PC-3 (cell line): ENCODE results near the gene SV2C.

Source experiments
- EZH2 ChIP-seq: fragments of 300-600 bp; sonication (generic); IDR thresholded peaks from one replicate; pipeline ENCODE4 v1.6.1; 2017; ENCODE audit warnings: antibody characterized with exemption, mild to moderate bottlenecking, low read length; ENCODE audit not compliant: unreplicated experiment
- TF ChIP-seq, protein P1 (sequence below): fragments of 300-600 bp; sonication (generic); conservative IDR thresholded peaks from 2 replicates; pipeline ENCODE4 v1.5.1; 2017; ENCODE audit warnings: antibody characterized with exemption, low read depth, mild to moderate bottlenecking, low read length

DNA sequence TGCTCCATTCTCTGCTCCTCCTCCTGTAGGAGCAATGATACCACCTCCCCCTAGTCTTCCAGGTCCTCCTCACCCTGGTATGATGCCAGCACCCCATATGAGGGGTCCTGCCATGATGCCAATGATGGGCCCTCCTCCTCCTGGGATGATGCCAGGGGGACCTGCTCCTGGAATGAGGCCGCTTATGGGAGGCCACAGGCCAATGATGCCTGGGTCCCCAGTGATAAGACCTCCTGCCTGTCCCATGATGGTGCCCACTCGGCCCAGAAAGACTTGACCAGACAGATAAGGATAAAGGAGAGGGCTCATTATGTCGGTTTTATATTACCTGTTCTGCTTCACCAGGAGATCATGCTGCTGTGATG is 293.7 kb downstream of the SV2C start:
- TF ChIP-seq, protein P1, sequence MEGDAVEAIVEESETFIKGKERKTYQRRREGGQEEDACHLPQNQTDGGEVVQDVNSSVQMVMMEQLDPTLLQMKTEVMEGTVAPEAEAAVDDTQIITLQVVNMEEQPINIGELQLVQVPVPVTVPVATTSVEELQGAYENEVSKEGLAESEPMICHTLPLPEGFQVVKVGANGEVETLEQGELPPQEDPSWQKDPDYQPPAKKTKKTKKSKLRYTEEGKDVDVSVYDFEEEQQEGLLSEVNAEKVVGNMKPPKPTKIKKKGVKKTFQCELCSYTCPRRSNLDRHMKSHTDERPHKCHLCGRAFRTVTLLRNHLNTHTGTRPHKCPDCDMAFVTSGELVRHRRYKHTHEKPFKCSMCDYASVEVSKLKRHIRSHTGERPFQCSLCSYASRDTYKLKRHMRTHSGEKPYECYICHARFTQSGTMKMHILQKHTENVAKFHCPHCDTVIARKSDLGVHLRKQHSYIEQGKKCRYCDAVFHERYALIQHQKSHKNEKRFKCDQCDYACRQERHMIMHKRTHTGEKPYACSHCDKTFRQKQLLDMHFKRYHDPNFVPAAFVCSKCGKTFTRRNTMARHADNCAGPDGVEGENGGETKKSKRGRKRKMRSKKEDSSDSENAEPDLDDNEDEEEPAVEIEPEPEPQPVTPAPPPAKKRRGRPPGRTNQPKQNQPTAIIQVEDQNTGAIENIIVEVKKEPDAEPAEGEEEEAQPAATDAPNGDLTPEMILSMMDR: no peak
- TF ChIP-seq EZH2: no peak
